Measurements from ENCODE around the gene ZNF581. TPM values are rescaled to one million over a fixed set of nuclear protein-coding genes. Genes with fewer than 3 reads are reported as not detected.

Gene ZNF581
- total RNA-seq, 1 donor from 2014 or later: 29.6 TPM

- Mint-ChIP-seq H3K9me3 (ENCODE audit: unreplicated experiment) (no peaks in the 10 kb centered on the region), H3K27ac (ENCODE audit: unreplicated experiment) (no peak overlapping the region), H3K4me1 (ENCODE audit: unreplicated experiment) (no peaks in the 10 kb centered on the region), H3K4me3 (ENCODE audit: unreplicated experiment) (no peak overlapping the region), H3K27me3 (ENCODE audit: unreplicated experiment) (no peaks in the 10 kb centered on the region), H3K36me3 (ENCODE audit: unreplicated experiment) (peaks cover 9% of the 10 kb centered on the region)
- no peak for DNase-seq (ENCODE audit: extremely low spot score, unreplicated experiment)
- TF ChIP-seq, protein P1, sequence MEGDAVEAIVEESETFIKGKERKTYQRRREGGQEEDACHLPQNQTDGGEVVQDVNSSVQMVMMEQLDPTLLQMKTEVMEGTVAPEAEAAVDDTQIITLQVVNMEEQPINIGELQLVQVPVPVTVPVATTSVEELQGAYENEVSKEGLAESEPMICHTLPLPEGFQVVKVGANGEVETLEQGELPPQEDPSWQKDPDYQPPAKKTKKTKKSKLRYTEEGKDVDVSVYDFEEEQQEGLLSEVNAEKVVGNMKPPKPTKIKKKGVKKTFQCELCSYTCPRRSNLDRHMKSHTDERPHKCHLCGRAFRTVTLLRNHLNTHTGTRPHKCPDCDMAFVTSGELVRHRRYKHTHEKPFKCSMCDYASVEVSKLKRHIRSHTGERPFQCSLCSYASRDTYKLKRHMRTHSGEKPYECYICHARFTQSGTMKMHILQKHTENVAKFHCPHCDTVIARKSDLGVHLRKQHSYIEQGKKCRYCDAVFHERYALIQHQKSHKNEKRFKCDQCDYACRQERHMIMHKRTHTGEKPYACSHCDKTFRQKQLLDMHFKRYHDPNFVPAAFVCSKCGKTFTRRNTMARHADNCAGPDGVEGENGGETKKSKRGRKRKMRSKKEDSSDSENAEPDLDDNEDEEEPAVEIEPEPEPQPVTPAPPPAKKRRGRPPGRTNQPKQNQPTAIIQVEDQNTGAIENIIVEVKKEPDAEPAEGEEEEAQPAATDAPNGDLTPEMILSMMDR (IDR thresholded peaks at IDR 0.05): no peak
Measured at GRCh38 chr19:55615543-55616394, 27.7 kb upstream of the ZNF581 start.

DNA sequence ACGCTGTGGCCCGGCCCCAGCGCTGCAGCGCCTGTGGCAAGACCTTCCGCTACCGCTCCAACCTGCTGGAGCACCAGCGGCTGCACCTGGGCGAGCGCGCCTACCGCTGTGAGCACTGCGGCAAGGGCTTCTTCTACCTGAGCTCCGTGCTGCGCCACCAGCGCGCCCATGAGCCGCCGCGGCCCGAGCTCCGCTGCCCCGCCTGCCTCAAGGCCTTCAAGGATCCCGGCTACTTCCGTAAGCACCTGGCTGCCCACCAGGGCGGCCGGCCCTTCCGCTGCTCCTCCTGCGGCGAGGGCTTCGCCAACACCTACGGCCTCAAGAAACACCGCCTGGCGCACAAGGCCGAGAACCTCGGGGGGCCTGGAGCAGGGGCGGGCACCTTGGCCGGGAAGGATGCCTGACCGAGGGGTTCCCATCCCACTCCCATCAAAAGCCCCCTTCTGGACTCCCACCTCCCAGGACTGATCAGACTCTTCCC, 27.0 kb upstream of the ZNF581 start:
- TF ChIP-seq, protein P1 (IDR thresholded peaks at IDR 0.05): no peak

GRCh38 chr19:55617426-55617825, 26.0 kb upstream of the ZNF581 start:
- peaks cover 9% of the 10 kb centered on the region for H3K36me3 Mint-ChIP-seq (ENCODE audit: unreplicated experiment)
- H3K27ac Mint-ChIP-seq (ENCODE audit: unreplicated experiment): no peak overlapping the region
- no peaks in the 10 kb centered on the region for H3K27me3 Mint-ChIP-seq (ENCODE audit: unreplicated experiment)
- TF ChIP-seq, protein P1 (IDR thresholded peaks at IDR 0.05): no peak
- no peaks in the 10 kb centered on the region for H3K9me3 Mint-ChIP-seq (ENCODE audit: unreplicated experiment)
- H3K4me1 Mint-ChIP-seq (ENCODE audit: unreplicated experiment): no peaks in the 10 kb centered on the region
- DNase-seq (ENCODE audit: extremely low spot score, unreplicated experiment): no peak
- no peak overlapping the region for H3K4me3 Mint-ChIP-seq (ENCODE audit: unreplicated experiment)

More for the DNA sequence above, 27.0 kb upstream of the ZNF581 start:
- no peak for DNase-seq (ENCODE audit: extremely low spot score, unreplicated experiment)
- H3K9me3 Mint-ChIP-seq (ENCODE audit: unreplicated experiment): no peaks in the 10 kb centered on the region
- no peak overlapping the region for H3K4me3 Mint-ChIP-seq (ENCODE audit: unreplicated experiment)
- no peak overlapping the region for H3K27ac Mint-ChIP-seq (ENCODE audit: unreplicated experiment)
- H3K4me1 Mint-ChIP-seq (ENCODE audit: unreplicated experiment): no peaks in the 10 kb centered on the region
- H3K27me3 Mint-ChIP-seq (ENCODE audit: unreplicated experiment): no peaks in the 10 kb centered on the region
- peaks cover 9% of the 10 kb centered on the region for H3K36me3 Mint-ChIP-seq (ENCODE audit: unreplicated experiment)

- DNase-seq (ENCODE audit: extremely low spot score, unreplicated experiment): no peak
- Mint-ChIP-seq H3K36me3 (ENCODE audit: unreplicated experiment) (peaks cover 10% of the 10 kb centered on the region), H3K27me3 (ENCODE audit: unreplicated experiment) (no peaks in the 10 kb centered on the region), H3K4me1 (ENCODE audit: unreplicated experiment) (peaks cover 3% of the 10 kb centered on the region), H3K27ac (ENCODE audit: unreplicated experiment) (no peak overlapping the region), H3K9me3 (ENCODE audit: unreplicated experiment) (no peaks in the 10 kb centered on the region), H3K4me3 (ENCODE audit: unreplicated experiment) (no peak overlapping the region)
- TF ChIP-seq, protein P1 (IDR thresholded peaks at IDR 0.05): no peak
Measured at GRCh38 chr19:55618426-55618825, 25.0 kb upstream of the ZNF581 start.

- no peak for DNase-seq (ENCODE audit: extremely low spot score, unreplicated experiment)
Measured at GRCh38 chr19:55619286-55619685, 24.2 kb upstream of the ZNF581 start.

More at GRCh38 chr19:55619286-55619685, 24.2 kb upstream of the ZNF581 start:
- Mint-ChIP-seq H3K9me3 (ENCODE audit: unreplicated experiment) (no peaks in the 10 kb centered on the region), H3K4me1 (ENCODE audit: unreplicated experiment) (peaks cover 10% of the 10 kb centered on the region), H3K4me3 (ENCODE audit: unreplicated experiment) (no peak overlapping the region), H3K36me3 (ENCODE audit: unreplicated experiment) (peaks cover 10% of the 10 kb centered on the region), H3K27me3 (ENCODE audit: unreplicated experiment) (no peaks in the 10 kb centered on the region), H3K27ac (ENCODE audit: unreplicated experiment) (no peak overlapping the region)
- TF ChIP-seq, protein P1 (IDR thresholded peaks at IDR 0.05): no peak
